GM19240 (cell line): ENCODE measurements around the gene RAD51B.
"Not testable (repeated sequence)": the region's sequence is repeated elsewhere in the genome, so short reads cannot be mapped to it uniquely, and the experiment has no call there.

Experiments used
- DNase-seq: peaks from one replicate; pipeline ENCODE4 v3.0.0; 2011; ENCODE audit warnings: low spot score; ENCODE audit not compliant: insufficient read length

Gene RAD51B

DNA sequence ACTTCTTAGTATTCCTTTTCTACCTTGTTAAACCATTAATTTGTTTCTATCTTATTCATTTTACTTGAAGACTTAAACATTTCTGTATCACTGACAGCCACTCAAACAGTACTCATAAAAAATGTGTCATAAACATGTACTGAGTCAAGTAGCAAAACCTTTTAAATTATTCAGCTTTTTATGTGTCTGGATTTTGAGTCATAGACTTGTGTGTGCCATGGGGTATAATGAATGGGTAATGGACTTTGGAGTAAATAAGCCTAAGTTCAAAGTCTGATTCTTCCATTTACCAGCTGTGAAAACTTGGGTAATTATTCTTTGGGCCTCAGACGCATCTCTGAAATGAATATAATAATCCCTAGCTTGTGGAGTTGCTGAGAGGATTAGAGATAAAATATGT is 199.0 kb downstream of the RAD51B start:
- DNase-seq, result no peak

DNA sequence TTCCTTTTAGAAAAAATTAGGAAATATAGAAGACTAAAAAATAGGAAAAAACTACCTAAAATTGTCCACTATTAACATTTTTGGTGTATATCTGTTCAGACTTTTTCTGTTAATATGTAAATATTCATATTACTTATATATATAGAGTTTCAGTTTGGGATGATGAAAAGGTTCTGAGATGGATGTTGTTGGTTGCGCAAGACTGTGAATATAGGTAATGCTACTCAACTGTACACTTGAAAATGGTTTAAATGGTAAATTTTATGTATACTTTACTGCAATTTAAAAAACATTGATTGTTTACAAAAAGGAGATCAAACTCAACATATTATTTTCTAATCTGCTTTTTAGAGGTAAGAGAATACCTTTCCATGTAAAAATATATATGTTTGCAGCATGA is 200.9 kb downstream of the RAD51B start:
- no peak for DNase-seq

DNA sequence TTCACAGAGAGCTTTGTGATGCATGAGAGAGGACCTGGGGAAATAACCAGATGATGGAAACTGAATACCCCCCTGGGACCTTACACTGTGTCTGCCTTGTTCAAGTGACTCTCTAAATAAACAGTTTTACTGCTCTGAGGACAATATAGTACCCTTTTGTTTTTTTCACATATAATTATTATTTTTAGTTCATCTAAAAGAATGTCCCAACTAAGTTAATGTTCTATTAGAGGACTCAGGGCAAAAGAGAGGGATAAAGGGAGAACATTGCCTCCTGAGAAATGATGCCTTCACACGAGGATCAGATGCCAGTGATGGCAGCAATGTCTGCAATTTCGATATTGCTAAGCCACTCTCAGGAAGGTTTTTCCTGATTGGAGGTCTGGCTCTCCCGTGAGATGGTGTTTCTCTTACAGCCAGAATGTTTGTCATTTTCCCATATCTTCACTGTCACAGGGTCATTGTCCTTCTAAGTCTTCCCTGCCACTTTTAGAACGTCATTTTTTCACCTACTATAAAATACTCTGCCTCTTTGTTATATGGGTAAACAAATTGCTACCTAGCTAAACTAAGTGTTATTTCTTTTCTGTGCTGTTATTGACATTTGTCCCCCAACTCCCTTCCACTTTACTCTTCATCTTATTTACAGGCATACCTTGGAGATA is 201.6 kb downstream of the RAD51B start:
- DNase-seq, result no peak

DNA sequence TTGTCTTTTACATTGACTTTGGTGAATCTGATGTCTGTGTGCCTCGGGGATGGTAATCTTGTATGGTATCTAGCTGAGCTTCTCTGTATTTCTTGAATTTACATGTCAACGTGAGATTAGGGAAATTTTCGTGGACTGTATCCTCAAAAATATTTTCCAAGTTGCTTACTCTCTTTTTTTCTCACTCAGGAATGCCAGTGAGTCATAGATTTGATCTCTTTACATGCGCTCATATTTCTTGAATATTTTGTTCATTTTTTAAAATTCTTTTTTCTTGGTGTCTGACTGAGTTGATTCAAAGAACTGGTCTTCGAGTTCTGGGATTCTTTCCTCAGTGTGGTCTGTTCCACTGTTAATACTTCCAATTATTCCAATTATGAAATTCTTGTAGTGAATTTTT is 207.7 kb downstream of the RAD51B start:
- DNase-seq, result no peak

DNA sequence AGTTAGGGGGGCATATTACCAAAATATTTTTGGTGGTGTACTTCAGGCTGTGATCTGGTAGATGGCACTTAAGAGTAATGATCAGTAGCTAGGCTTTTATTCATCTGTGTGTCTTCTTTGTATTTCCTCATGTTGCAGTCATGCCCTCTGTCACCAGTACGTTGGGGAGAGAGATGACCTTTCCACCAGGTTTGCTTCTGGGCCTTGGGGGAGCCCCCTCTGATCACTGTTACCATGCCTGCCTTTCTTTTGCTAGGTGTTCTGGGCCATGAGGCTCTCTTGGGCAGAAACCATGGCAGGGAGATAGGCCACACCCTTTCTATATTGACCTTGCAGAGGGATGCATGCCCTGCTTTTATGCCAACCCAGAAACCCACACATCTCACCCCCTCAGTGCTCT is 208.5 kb downstream of the RAD51B start:
- no peak for DNase-seq

DNA sequence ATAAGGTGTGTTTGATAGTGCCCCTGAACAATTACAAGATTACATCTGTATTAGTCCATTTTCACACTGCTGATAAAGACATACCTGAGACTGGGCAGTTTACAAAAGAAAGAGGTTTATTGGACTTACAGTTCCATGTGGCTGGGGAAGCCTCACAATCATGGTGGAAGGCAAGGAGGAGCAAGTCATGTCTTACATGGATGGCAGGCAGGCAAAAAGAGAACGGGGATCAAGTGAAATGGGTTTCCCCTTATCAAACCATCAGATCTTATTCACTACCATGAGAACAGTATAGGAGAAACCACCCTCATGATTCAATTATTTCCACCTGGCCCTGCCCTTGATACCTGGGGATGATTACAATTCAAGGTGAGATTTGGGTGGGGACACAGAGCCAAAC is 211.4 kb downstream of the RAD51B start:
- not testable (repeated sequence) for DNase-seq

DNA sequence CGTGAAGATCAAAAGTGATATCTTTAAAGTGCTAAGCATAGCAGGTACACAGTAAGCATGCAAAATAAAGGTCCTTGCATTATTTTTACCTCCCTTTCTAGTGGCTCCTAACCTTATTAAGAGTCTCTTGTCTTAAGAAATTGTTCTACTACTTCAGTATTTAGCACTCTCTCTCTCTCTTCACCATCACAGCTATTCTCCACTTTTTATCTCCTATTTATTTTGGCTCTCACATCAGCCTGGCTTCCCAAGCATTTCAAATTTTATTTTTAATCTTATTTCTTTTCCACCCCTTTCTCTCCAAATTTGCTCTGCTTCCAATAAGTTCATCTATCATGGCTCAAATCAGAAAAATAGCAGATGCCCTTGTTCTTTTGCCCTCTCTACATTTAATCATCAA is 212.6 kb downstream of the RAD51B start:
- no peak for DNase-seq

DNA sequence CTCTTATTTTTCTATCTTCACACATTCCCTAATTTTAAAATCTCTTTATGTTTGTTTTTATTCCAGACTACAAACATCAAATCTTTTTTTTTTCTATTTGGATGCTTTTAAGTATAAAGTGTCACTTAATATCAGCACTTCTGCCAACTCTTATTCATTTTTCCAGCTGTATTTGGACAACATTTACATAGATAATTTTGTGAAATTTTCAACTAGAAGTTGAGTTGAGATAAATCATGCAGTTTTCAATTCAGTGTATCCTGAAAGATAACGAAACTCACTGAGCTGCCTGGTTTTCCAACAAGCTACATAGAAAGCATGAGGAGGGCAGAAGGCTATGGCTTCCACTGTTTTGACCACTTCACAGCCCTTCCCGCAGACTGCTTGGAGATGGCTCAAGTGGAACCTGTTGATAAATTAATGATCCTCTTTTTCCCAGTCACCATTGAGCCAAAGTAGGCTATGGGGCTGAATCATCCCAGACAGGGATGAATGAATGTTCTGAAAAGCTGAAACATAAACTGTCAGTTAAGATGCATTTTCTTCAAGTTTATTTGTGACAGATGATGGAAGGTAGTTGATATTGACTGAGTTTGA is 213.9 kb downstream of the RAD51B start:
- DNase-seq, result no peak

DNA sequence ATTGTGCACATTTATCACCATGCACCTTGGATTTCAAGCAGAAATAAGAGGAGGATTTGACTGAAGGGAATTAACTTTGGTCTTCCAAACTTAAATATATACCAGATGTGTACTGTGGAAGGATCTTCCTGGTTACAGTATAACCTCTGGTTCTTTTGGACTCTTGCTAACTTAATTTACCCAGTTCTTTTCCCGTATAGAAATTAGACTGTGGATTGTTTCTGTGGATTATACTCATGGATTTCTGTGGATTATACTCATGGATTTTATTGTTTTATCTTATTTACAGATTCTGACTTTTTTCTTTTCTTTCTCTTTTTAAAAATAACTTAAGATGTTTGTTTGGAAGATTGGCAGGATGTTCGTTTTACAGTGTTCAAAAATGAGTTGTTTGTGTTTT is 215.3 kb downstream of the RAD51B start:
- no peak for DNase-seq

DNA sequence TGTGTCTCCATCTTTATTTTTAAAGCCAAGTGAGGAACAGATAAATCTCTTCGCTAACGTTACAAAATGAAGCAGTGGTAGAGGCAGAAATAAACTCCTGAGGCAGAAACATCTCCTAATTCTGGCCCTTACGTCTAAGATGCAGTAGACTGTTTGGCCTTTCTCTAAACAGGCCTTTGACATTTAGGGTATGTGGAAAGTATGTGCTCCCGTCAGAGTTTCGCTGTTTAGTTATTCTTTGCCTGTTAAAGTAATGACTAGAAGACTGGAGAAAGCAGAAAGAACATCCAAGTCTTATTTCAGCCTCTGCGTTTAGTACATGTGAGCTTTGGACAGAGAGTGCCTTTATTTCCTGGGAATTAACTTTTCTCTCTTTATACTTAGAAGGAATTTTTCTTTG is 216.6 kb downstream of the RAD51B start:
- DNase-seq, result no peak

DNA sequence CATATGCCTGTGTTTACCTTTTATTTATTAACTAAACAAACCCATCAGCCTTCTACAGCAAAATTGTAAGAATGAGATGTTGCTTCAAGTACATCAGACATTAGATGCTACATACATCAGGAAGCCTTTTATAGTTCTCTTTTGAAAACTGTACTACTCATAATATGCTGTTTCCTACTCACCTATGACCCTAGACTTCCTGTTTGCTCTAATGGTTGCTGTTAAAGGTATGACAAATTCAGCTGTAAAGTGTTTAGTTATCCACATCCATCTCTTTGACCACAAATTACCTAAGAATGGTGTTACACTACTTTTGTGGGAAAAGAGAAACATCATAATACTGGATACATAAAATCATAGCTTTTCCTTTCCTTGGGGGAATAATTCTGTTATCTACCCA is 220.0 kb downstream of the RAD51B start:
- DNase-seq, result no peak

DNA sequence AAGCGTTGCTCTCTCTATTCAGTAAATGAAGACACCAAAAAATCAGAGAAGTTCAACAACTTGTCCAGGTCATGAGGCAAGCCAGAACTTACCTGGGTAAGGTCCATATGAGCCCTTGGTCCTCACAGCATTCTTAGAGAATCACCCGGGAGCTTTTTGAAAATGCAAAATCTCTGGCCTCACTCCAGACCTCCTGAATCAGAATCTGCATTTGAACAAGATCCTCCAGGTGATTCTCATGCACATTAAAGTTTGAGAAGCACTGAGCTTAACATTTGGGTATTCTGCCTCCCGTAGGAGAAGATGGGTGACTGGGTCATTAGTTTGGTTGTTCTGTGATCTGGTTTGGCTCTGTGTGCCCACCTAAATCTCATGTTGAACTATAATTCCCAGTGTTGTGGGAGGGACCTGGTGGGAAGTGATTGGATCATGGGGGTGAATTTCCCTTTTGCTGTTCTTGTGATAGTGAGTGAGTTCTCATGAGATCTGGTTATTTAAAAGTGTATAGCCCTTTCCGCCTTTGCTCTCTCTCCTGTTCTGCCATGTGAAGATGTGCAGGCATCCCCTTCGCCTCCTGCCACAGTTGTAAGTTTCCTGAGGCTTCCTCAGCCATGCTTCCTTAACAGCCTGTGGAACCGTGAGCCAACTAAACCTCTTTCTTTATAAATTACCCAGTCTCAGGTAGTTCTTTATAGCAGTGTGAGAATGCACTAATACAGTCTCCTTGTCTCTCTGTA is 221.2 kb downstream of the RAD51B start:
- DNase-seq, result no peak

DNA sequence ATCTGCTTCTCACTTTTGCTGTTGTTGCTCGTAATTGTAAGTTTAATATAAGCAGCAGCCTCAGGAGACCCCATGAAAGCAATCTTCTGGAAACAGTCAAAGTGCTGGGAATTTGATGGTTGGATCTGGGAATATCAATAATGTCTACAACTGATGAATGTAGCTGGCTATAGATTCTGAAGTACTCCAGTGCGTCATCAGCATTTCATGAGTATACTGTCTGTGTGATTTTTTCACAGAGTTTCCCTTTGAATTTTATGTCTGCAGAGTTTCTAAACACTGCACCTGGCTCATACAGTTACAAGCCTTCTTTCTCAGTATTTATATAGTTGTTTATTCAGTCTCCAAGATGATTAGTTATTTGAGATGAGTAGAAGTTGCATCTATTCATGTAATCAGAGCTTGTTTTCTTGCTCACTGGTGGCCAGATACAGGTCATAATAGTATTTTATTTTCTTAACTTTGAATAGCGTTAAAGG is 222.3 kb downstream of the RAD51B start:
- no peak for DNase-seq

DNA sequence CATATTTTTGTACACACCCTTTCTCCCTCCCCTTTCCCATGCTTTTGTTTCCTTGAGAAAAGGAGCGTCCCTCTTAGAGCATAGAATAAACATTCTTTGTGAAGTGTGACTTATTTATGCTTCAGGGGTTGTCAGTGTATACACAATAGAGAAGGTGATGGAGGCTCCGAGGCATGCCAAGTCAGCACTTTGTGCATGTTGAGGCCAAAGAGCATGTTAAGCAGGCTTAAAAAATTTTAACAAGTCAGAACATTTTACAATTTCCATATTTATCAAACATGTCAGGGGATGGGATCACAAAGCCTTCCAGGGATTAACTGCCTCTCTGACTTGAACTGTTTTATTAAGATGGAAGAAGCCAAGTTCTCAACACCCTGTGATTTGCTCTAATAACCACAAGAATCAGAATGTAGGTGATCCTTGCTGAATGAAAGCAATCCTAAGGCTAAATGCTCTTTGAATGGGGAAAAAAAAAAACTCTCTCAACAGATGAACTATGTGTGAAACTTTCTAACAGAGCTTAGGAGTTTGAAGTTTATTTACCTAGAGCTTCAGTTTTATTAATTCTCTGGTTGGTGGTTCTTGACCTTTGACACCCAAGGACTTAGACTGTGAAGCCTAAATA is 223.1 kb downstream of the RAD51B start:
- no peak for DNase-seq

DNA sequence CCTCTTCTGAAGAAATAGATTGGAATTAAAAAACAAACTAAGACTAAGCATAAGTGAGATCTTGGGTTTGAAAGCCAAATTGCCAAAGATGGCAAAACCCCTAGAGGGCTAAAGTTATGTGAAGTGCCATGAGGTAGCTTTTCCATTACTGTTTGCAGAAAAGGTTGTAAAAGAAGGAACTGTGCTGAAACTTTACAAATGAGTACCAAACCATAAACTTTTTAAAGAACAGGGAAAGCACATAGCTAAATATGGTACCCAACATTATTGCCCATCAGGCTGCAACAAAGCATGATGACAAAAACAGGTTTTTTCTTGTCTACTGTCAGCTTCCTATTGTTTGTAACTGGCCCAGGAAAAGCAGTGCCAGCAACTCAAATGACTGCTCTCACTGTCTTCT is 224.2 kb downstream of the RAD51B start:
- no peak for DNase-seq

DNA sequence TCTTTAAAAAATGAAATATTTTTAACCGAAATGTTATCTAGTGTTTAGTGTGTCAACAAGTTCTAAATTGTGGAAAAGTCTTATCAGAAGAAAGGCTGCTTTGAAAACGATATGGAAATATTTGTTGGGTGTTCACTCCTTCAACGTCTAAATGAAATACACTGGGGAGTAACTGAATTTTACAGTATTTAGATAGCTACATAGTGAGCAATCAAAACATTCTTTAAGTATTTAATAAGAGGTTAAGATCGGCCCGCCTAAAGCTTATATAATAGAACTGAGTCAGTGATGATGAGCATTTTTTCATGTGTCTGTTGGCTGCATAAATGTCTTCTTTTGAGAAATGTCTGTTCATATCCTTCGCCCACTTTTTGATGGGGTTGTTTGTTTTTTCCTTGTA is 228.3 kb downstream of the RAD51B start:
- DNase-seq, result no peak

DNA sequence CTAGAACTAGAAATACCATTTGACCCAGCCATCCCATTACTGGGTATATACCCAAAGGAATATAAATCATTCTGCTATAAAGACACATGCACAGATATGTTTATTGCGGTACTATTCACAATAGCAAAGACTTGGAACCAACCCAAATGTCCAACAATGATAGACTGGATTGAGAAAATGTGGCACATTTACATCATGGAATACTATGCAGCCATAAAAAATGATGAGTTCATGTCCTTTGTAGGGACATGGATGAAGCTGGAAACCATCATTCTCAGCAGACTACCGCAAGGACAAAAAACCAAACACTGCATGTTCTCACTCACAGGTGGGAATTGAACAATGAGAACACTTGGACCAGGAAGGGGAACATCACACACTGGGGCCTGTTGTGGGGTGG is 229.2 kb downstream of the RAD51B start:
- DNase-seq, result not testable (repeated sequence)

DNA sequence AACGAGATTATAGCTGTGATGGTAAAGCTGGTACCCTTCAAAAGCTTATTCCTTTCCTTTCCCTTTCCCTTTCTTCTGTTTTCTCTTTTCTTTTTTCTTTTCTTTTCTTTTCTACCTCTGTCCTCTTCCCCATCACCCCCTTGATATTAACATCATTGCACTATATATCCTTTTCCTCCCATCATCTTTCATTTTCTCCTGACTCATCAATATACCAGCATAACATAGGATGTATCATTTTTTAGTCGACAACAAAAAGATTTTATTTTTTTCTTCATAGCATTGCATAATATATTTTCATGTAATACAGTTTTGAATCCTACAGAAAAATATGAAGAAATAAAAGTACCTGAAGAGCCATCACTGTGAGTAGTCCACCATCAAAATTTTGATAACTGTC is 230.6 kb downstream of the RAD51B start:
- no peak for DNase-seq

DNA sequence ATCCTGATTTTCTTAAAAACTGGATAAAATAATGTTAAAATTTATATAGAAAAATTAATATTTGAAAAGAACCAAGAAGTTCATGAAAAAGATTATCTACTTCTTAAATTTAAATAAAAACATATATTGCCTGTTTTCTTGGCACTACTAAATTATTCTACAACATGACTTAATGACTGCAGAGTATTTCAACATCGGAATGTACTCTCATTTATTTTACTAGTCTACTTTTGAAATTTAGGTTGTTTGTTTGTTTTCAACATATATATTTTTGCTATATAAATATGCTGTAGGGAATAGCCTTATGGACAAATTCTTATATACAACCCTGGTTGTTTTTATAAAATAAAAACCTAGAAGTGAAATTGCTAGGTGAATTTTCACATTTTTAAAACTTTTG is 231.6 kb downstream of the RAD51B start:
- no peak for DNase-seq

DNA sequence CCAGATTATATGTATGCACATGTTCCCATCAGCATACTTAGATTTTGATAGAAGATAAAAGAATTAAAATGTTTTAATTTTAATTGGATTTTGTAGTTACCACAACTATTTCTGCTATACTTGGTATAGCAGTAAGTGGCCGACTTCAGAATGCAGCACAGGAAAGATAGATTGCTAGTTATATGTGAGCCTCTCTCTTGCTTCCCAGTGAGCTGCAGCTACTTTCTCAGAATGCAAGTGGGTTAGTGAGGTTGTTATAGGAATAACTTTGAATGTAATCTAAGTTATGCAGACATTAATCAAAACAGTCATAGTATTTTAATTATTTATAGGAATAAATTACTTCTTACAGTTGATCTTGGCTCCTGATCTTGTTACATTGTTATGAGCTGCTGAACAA is 240.6 kb downstream of the RAD51B start:
- DNase-seq, result no peak

DNA sequence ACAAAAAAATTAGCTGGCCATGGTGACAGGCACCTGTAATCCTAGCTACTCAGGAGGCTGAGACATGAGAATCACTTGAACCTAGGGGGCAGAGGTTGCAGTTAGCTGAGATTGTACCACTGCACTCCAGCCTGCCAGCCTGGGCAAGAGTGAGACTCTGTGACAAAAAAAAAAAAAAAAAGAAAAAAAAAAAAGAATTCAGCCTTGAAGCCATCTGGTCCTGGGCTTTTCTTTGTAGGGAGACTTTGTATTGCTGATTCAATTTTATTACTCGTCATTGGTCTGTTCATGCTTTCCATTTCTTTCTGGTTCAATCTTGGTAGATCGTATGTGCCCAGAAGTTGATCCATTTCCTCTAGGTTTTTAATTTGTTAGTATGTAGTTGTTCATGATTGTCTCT is 243.1 kb downstream of the RAD51B start:
- no peak for DNase-seq

DNA sequence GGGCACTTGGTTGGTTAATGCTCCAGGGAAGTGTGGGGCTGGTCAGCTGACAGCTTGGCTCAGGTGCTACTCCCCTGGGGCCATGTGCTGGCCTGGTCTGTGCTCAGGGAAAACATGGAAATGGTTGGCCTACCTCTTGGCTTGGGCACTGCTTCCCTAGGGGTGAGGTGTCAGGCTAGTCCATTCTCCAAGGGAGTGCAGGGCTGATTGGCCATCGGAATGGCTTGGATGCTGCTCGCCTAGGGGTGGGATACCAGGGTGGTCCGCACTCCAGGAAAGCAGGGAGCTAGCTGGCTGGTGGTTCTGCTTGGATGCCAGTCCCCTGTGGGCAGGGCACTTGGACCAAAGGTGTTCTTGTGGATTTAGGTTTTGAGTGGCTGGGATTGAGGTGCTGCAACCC is 245.7 kb downstream of the RAD51B start:
- DNase-seq, result no peak
